Lower leg skin (tissue), 4 donors: ENCODE data around the gene DET1. TPM values are rescaled to one million over a fixed set of nuclear protein-coding genes. Genes with fewer than 3 reads are reported as not detected.
A peak's percentile ranks its signal among the peaks of the same experiment; 100 is the strongest.

ENCODE experiments used
- DNase-seq, 2 donors: peaks; one replicate each; pipeline ENCODE4 v3.0.0-alpha.2; 2019; ENCODE audit warnings: low spot score in 2 of 2
- H3K4me3 ChIP-seq: fragments of 200-600 bp; sonication (generic); 2 replicates; pipeline ENCODE4 v1.5.1; 2017; ENCODE audit warnings: mild to moderate bottlenecking, low read depth; ENCODE audit not compliant: poor library complexity, severe bottlenecking
- CTCF ChIP-seq, 3 donors: fragments of 450-650 bp; IDR thresholded peaks; one replicate each; pipeline ENCODE4 v1.5.1; 2016; ENCODE audit warnings: antibody characterized with exemption in 3 of 3, mild to moderate bottlenecking in 3 of 3, moderate library complexity in 2 of 3
- POLR2A ChIP-seq, 2 donors: fragments of 450-650 bp; IDR thresholded peaks; one replicate each; pipeline ENCODE4 v1.6.1; 2016 to 2017; ENCODE audit warnings: antibody characterized with exemption in 2 of 2, mild to moderate bottlenecking in 1 of 2, moderate library complexity in 1 of 2
- WGBS, 2 donors: methylation state at CpG; one replicate each; pipeline ENCODE4 v1.1.5; 2018; 5-methylcytosine and 5-hydroxymethylcytosine counted together
- intact Hi-C: fragments of 100-400 bp; cut with DNase I; formaldehyde crosslinking; loops from one replicate; pipeline ENCODE4 v1.15.0; 2023; ENCODE audit warnings: low total_unique reads
- total RNA-seq, 4 donors: library from RNA; depleted of rRNA; stranded (reverse); fragments of >200 nt; gene quantifications; one replicate each; pipeline ENCODE4 v1.1.0, GENCODE V29; 2016

The DET1 gene
- total RNA-seq, 4 donors from 2014 or later, result 2.5 to 7.0 (median 5.1) TPM

- 88% methylated on average over 4 of the region's 4 CpGs for WGBS, 2 donors
- H3K4me3 ChIP-seq, result no peak overlapping the region
- intact Hi-C loops, result no loop called here
- TF ChIP-seq POLR2A (IDR thresholded peaks at IDR 0.05) (no peak), CTCF (IDR thresholded peaks at IDR 0.05) (no peak)
- DNase-seq, result peak in 1 of 2 donors; percentile 39
Measured at GRCh38 chr15:88465633-88466224, 80.8 kb downstream of the DET1 start.

GRCh38 chr15:88463870-88464532 lies 82.5 kb downstream of the DET1 start:
- no peak for DNase-seq
- intact Hi-C loops, result no loop called here
- 87 to 88% methylated on average over 2 of the region's 2 CpGs for WGBS, 2 donors
- no peak overlapping the region for H3K4me3 ChIP-seq
- no peak for TF ChIP-seq CTCF (IDR thresholded peaks at IDR 0.05)
- TF ChIP-seq POLR2A (IDR thresholded peaks at IDR 0.05), result no peak

Other genes starting within 250 kb of the DET1 start
- 10 to 100 TPM in 3 of 4 donors, 1 to 10 TPM in 1; 7.6 to 28.4 (median 17.8) TPM for gene MRPL46, start 79.3 kb downstream of the DET1 start, total RNA-seq
- gene MRPS11, start 79.0 kb downstream of the DET1 start, total RNA-seq, result 10 to 100 TPM; 28.4 to 40.0 (median 31.6) TPM
- 10 to 100 TPM in 1 of 4 donors, 1 to 10 TPM in 3; 7.7 to 10.3 (median 8.4) TPM for gene AEN, start 74.7 kb upstream of the DET1 start, total RNA-seq
- gene ISG20, start 92.3 kb upstream of the DET1 start, total RNA-seq, result 10 to 100 TPM in 3 of 4 donors, 1 to 10 TPM in 1; 4.3 to 26.7 (median 11.8) TPM